AG04450 (cell line): ENCODE results near the gene FCN1. TPM values are rescaled to one million over a fixed set of nuclear protein-coding genes. Genes with fewer than 3 reads are reported as not detected.

Experiments
- CTCF ChIA-PET: fragments of 300-600, 350-600 bp; formaldehyde crosslinking; extraction: SDS; loops from one replicate; lab custom pipeline; 2022; ENCODE audit warnings: antibody characterized with exemption, inconsistent platforms; lab: Charles Lee
- POLR2A ChIA-PET: fragments of 350-600 bp; formaldehyde crosslinking; extraction: SDS; loops from one replicate; lab custom pipeline; 2021; ENCODE audit warnings: antibody characterized with exemption, inconsistent platforms; lab: Yijun Ruan, JAX
- DNase-seq: peaks from one replicate; pipeline ENCODE4 v3.0.0-alpha.2; 2011; ENCODE audit warnings: low read depth, low spot score
- H3K27ac ChIP-seq: one replicate; pipeline ENCODE4 v1.5.1; 2012; ENCODE audit warnings: low read depth, low read length, control low read depth
- H3K27me3 ChIP-seq: one replicate; pipeline ENCODE4 v1.6.0; 2012; ENCODE audit warnings: low read length; ENCODE audit not compliant: control insufficient read depth, insufficient read depth
- H3K4me3 ChIP-seq: 2 replicates; pipeline ENCODE4 v1.5.1; 2011; ENCODE audit warnings: mild to moderate bottlenecking, low read depth, low read length, control low read depth
- H3K9me3 ChIP-seq: 2 replicates; pipeline ENCODE4 v1.5.1; 2012; ENCODE audit warnings: low read length; ENCODE audit not compliant: control insufficient read depth, insufficient read depth
- CTCF ChIP-seq: IDR thresholded peaks from 2 replicates; pipeline ENCODE4 v1.5.1; 2011; ENCODE audit warnings: low read depth, low read length, control low read depth, inconsistent platforms
- polyA plus RNA-seq: library from polyadenylated mRNA; depleted of rRNA; stranded (reverse); fragments of >200 nt; gene quantifications from 2 replicates; pipeline ENCODE4 v1.2.3, GENCODE V29; 2011

The FCN1 gene
- polyA plus RNA-seq, 1 experiment, result not detected

- no peaks in the 10 kb centered on the region for H3K9me3 ChIP-seq
- peaks cover 33% of the 10 kb centered on the region for H3K27me3 ChIP-seq
- no peak overlapping the region for H3K27ac ChIP-seq
- CTCF ChIA-PET, result no interaction called here
- DNase-seq, result no peak
- H3K4me3 ChIP-seq, result no peak overlapping the region
- TF ChIP-seq CTCF, result no peak
- POLR2A ChIA-PET, result no interaction called here
Measured at GRCh38 chr9:134935056-134935640, 17.4 kb upstream of the FCN1 start.

GRCh38 chr9:134933076-134933659, 15.5 kb upstream of the FCN1 start:
- peaks cover 34% of the 10 kb centered on the region for H3K27me3 ChIP-seq
- H3K4me3 ChIP-seq, result no peak overlapping the region
- H3K9me3 ChIP-seq, result no peaks in the 10 kb centered on the region
- H3K27ac ChIP-seq, result no peak overlapping the region
- DNase-seq, result no peak
- ChIA-PET POLR2A (no interaction called here), CTCF (no interaction called here)
- TF ChIP-seq CTCF, result no peak

GRCh38 chr9:134932606-134933005, 14.9 kb upstream of the FCN1 start:
- TF ChIP-seq CTCF, result no peak
- no peak for DNase-seq
- Histone ChIP-seq H3K27me3 (peaks cover 30% of the 10 kb centered on the region), H3K27ac (no peak overlapping the region), H3K4me3 (no peak overlapping the region), H3K9me3 (no peaks in the 10 kb centered on the region)
- CTCF ChIA-PET, result no interaction called here
- POLR2A ChIA-PET, result no interaction called here

- DNase-seq, result no peak
- peaks cover 30% of the 10 kb centered on the region for H3K27me3 ChIP-seq
- CTCF ChIA-PET, result no interaction called here
Measured at GRCh38 chr9:134932171-134932570, 14.5 kb upstream of the FCN1 start.

More at GRCh38 chr9:134932171-134932570, 14.5 kb upstream of the FCN1 start:
- no peak for TF ChIP-seq CTCF
- Histone ChIP-seq H3K4me3 (no peak overlapping the region), H3K27ac (no peak overlapping the region), H3K9me3 (no peaks in the 10 kb centered on the region)
- POLR2A ChIA-PET, result no interaction called here
